NK-92 (cell line): ENCODE data around the gene COL4A2.

ENCODE experiments used
- DNase-seq: peaks from one replicate; lab custom pipeline; 2025; ENCODE audit not compliant: unreplicated experiment; lab: John Stamatoyannopoulos, UW

COL4A2 gene

GRCh38 chr13:110289661-110290060, 17.4 kb upstream of the COL4A2 start:
- DNase-seq = no peak

GRCh38 chr13:110290153-110290552, 16.9 kb upstream of the COL4A2 start:
- DNase-seq = no peak

- no peak for DNase-seq
Observed at GRCh38 chr13:110290826-110291225, 16.3 kb upstream of the COL4A2 start.

GRCh38 chr13:110291286-110291685, 15.8 kb upstream of the COL4A2 start:
- DNase-seq = no peak

- DNase-seq = no peak
Observed at GRCh38 chr13:110293037-110293436, 14.0 kb upstream of the COL4A2 start.

GRCh38 chr13:110293649-110294048, 13.4 kb upstream of the COL4A2 start:
- DNase-seq = no peak

GRCh38 chr13:110294146-110294545, 12.9 kb upstream of the COL4A2 start:
- DNase-seq = no peak

GRCh38 chr13:110294622-110295021, 12.5 kb upstream of the COL4A2 start:
- DNase-seq = no peak

- no peak for DNase-seq
Observed at GRCh38 chr13:110297011-110297410, 10.1 kb upstream of the COL4A2 start.

GRCh38 chr13:110297766-110298504, 9.1 kb upstream of the COL4A2 start:
- no peak for DNase-seq

GRCh38 chr13:110298505-110299282, 8.4 kb upstream of the COL4A2 start:
- no peak for DNase-seq

GRCh38 chr13:110299283-110299840, 7.7 kb upstream of the COL4A2 start:
- no peak for DNase-seq

- no peak for DNase-seq
Observed at GRCh38 chr13:110300090-110300815, 6.8 kb upstream of the COL4A2 start.

- no peak for DNase-seq
Observed at GRCh38 chr13:110301083-110301482, 6.0 kb upstream of the COL4A2 start.

GRCh38 chr13:110301606-110302553, 5.2 kb upstream of the COL4A2 start:
- DNase-seq = no peak

GRCh38 chr13:110302997-110303396, 4.1 kb upstream of the COL4A2 start:
- DNase-seq = no peak

- no peak for DNase-seq
Observed at GRCh38 chr13:110303644-110304043, 3.4 kb upstream of the COL4A2 start.

- no peak for DNase-seq
Observed at GRCh38 chr13:110304256-110304655, 2.8 kb upstream of the COL4A2 start.

- no peak for DNase-seq
Observed at GRCh38 chr13:110305001-110305400, 2.1 kb upstream of the COL4A2 start.

GRCh38 chr13:110305544-110305943, 1.5 kb upstream of the COL4A2 start:
- no peak for DNase-seq
